ENCODE measurements around the gene PAX8. TPM values are rescaled to one million over a fixed set of nuclear protein-coding genes. Genes with fewer than 3 reads are reported as not detected.

PAX8 gene
- total RNA-seq, 6 donors from 2014 or later = 1.5 to 3.6 (median 2.0) TPM

DNA sequence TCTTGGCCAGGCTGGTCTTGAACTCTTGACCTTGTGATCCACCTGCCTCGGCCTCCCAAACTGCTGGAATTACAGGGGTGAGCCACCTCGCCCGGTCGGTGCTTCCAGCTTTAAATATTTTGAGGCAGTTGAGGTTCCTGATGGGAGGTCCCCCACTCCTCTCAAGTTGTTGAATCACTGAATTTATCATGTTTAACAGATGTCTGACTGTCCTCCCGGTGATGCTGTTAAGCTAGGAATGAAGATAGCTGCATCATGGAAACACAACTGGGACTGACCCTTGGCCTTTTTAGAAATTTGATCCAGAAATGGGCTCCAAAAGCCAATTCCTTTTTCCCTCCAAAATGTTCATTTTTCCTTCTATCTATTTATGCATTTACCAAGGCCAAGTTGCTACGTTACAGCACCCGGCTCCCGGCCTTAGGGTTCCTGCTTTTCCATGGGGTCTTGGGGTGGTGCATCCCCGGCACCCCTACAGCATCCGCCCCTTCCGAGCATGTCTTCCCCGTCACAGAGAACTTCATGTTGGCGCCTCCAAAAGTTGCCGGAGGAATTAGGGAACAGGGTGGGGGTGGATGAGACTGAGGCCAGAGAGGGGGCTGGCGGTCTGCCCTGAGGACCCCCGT is 43.9 kb downstream of the PAX8 start:
- no peaks in the 10 kb centered on the region for H3K36me3 ChIP-seq
- H3K4me1 ChIP-seq = peaks cover 2 to 21% (median 8%) of the 10 kb centered on the region in 4 donors
- ATAC-seq (ENCODE audit: low FRiP score in 2 of 2) = no peak
- no peak for TF ChIP-seq CTCF (IDR thresholded peaks at IDR 0.05)
- no peak for TF ChIP-seq POLR2A (IDR thresholded peaks at IDR 0.05)
- TF ChIP-seq EP300 (IDR thresholded peaks at IDR 0.05) = no peak
- no peak for TF ChIP-seq POLR2AphosphoS5 (IDR thresholded peaks at IDR 0.05)
- no peaks in the 10 kb centered on the region for H3K9me3 ChIP-seq
- H3K4me3 ChIP-seq = peak overlapping the region in 3 of 4 donors; percentile 49 to 57 (median 52)
- no peaks in the 10 kb centered on the region for H3K27me3 ChIP-seq
- DNase-seq = no peak
- peak overlapping the region in 3 of 4 donors; percentile 71 to 91 (median 88) for H3K27ac ChIP-seq
- 77 to 94% methylated on average over 16 of the region's 16 CpGs for WGBS, 2 donors

- Histone ChIP-seq H3K4me1 (peaks cover 0 to 12% (median 3%) of the 10 kb centered on the region in 4 donors), H3K4me3 (no peak overlapping the region), H3K27me3 (no peaks in the 10 kb centered on the region), H3K36me3 (no peaks in the 10 kb centered on the region), H3K27ac (no peak overlapping the region), H3K9me3 (no peaks in the 10 kb centered on the region)
- no peak for DNase-seq
- WGBS, 2 donors = 87 to 95% methylated on average over 9 of the region's 9 CpGs
- TF ChIP-seq POLR2AphosphoS5 (IDR thresholded peaks at IDR 0.05) = no peak
- TF ChIP-seq POLR2A (IDR thresholded peaks at IDR 0.05) = no peak
- TF ChIP-seq CTCF (IDR thresholded peaks at IDR 0.05) = peak in 1 of 6 experiments; percentile 21
- no peak for TF ChIP-seq EP300 (IDR thresholded peaks at IDR 0.05)
- ATAC-seq (ENCODE audit: low FRiP score in 2 of 2) = peak in 1 of 2 donors; percentile 56
Measured at GRCh38 chr2:113233593-113234550, 44.8 kb downstream of the PAX8 start.

- Histone ChIP-seq H3K27ac (no peak overlapping the region), H3K4me3 (no peak overlapping the region), H3K9me3 (no peaks in the 10 kb centered on the region), H3K36me3 (no peaks in the 10 kb centered on the region), H3K4me1 (peaks cover 0 to 12% (median 3%) of the 10 kb centered on the region in 4 donors), H3K27me3 (no peaks in the 10 kb centered on the region)
- WGBS, 2 donors = 48 to 84% methylated on average over 6 of the region's 6 CpGs
- no peak for TF ChIP-seq CTCF (IDR thresholded peaks at IDR 0.05)
- no peak for TF ChIP-seq EP300 (IDR thresholded peaks at IDR 0.05)
- no peak for TF ChIP-seq POLR2AphosphoS5 (IDR thresholded peaks at IDR 0.05)
- TF ChIP-seq POLR2A (IDR thresholded peaks at IDR 0.05) = no peak
- DNase-seq (no peak), ATAC-seq (ENCODE audit: low FRiP score in 2 of 2) (no peak)
Measured at GRCh38 chr2:113232740-113233139, 46.0 kb downstream of the PAX8 start.

- H3K4me1 ChIP-seq = peaks cover 0 to 8% (median 3%) of the 10 kb centered on the region in 4 donors
- no peaks in the 10 kb centered on the region for H3K9me3 ChIP-seq
- H3K36me3 ChIP-seq = no peaks in the 10 kb centered on the region
- 100% methylated on average over 3 of the region's 3 CpGs for WGBS, 2 donors
- TF ChIP-seq POLR2AphosphoS5 (IDR thresholded peaks at IDR 0.05) (no peak), POLR2A (IDR thresholded peaks at IDR 0.05) (no peak)
- no peak overlapping the region for H3K27ac ChIP-seq
- H3K4me3 ChIP-seq = no peak overlapping the region
- DNase-seq = no peak
- no peak for ATAC-seq (ENCODE audit: low FRiP score in 2 of 2)
- H3K27me3 ChIP-seq = no peaks in the 10 kb centered on the region
Measured at GRCh38 chr2:113232123-113232522, 46.6 kb downstream of the PAX8 start.

DNA sequence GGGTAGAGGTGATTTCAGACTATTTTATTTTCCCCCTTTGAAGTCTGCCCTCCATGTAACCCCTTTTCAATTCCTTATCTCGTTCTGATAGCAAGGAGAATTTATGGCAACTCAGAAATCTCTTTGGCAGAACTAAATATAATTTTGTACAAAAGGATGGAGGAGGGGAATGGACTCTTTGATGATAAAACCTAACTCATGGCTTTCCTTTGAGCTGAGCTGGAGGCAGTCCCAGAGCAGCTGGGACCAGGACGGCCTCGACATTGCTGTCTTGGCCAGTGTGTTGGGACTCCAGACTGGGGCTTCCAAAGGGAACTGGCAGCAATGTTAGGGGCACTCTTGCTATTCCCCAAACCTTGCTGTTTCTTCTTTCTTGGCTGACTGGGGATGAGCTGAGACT is 47.7 kb downstream of the PAX8 start:
- no peaks in the 10 kb centered on the region for H3K27me3 ChIP-seq

More for the DNA sequence above, 47.7 kb downstream of the PAX8 start:
- DNase-seq (no peak), ATAC-seq (ENCODE audit: low FRiP score in 2 of 2) (no peak)
- H3K9me3 ChIP-seq = no peaks in the 10 kb centered on the region
- H3K27ac ChIP-seq = no peak overlapping the region
- TF ChIP-seq POLR2A (IDR thresholded peaks at IDR 0.05) (no peak), POLR2AphosphoS5 (IDR thresholded peaks at IDR 0.05) (no peak), EP300 (IDR thresholded peaks at IDR 0.05) (no peak), CTCF (IDR thresholded peaks at IDR 0.05) (no peak)
- peaks cover 0 to 5% (median 0%) of the 10 kb centered on the region in 4 donors for H3K4me1 ChIP-seq
- H3K4me3 ChIP-seq = no peak overlapping the region
- 65 to 80% methylated on average over 3 of the region's 3 CpGs for WGBS, 2 donors
- no peaks in the 10 kb centered on the region for H3K36me3 ChIP-seq
